ENCODE results near the gene LDLRAD4. TPM values are rescaled to one million over a fixed set of nuclear protein-coding genes. Genes with fewer than 3 reads are reported as not detected.

The LDLRAD4 gene
- total RNA-seq, 1 donor from 2014 or later = 18.4 TPM

- ATAC-seq (no peak), DNase-seq (no peak)
- intact Hi-C loops (cut with DNase I) = no loop called here
- Histone ChIP-seq H3K27ac (no peak overlapping the region), H3K27me3 (no peaks in the 10 kb centered on the region), H3K4me3 (no peak overlapping the region), H3K4me1 (no peaks in the 10 kb centered on the region), H3K36me3 (no peaks in the 10 kb centered on the region), H3K9me3 (no peaks in the 10 kb centered on the region)
- TF ChIP-seq CTCF (IDR thresholded peaks at IDR 0.05) = no peak
Measured at GRCh38 chr18:13493079-13493478, 274.5 kb downstream of the LDLRAD4 start.

- ATAC-seq = no peak
- DNase-seq = no peak
- H3K27ac ChIP-seq = no peak overlapping the region
- no peaks in the 10 kb centered on the region for H3K36me3 ChIP-seq
- H3K4me3 ChIP-seq = no peak overlapping the region
- H3K27me3 ChIP-seq = no peaks in the 10 kb centered on the region
- intact Hi-C loops (cut with DNase I) = no loop called here
- TF ChIP-seq CTCF (IDR thresholded peaks at IDR 0.05) = no peak
- H3K4me1 ChIP-seq = no peaks in the 10 kb centered on the region
- no peaks in the 10 kb centered on the region for H3K9me3 ChIP-seq
Measured at GRCh38 chr18:13493725-13494124, 275.2 kb downstream of the LDLRAD4 start.

GRCh38 chr18:13494871-13495445 is 276.4 kb downstream of the LDLRAD4 start:
- Histone ChIP-seq H3K4me3 (no peak overlapping the region), H3K36me3 (no peaks in the 10 kb centered on the region)
- intact Hi-C loops (cut with DNase I) = no loop called here

GRCh38 chr18:13495961-13496360 is 277.4 kb downstream of the LDLRAD4 start:
- no peak for TF ChIP-seq CTCF (IDR thresholded peaks at IDR 0.05)
- Histone ChIP-seq H3K27me3 (no peaks in the 10 kb centered on the region), H3K4me1 (peaks cover 4% of the 10 kb centered on the region), H3K4me3 (no peak overlapping the region), H3K36me3 (no peaks in the 10 kb centered on the region), H3K27ac (no peak overlapping the region), H3K9me3 (no peaks in the 10 kb centered on the region)
- ATAC-seq (no peak), DNase-seq (no peak)
- intact Hi-C loops (cut with DNase I) = no loop called here

More at GRCh38 chr18:13494871-13495445, 276.4 kb downstream of the LDLRAD4 start:
- no peaks in the 10 kb centered on the region for H3K9me3 ChIP-seq
- no peak for DNase-seq
- no peaks in the 10 kb centered on the region for H3K4me1 ChIP-seq
- no peak for ATAC-seq
- H3K27ac ChIP-seq = no peak overlapping the region
- TF ChIP-seq CTCF (IDR thresholded peaks at IDR 0.05) = no peak
- H3K27me3 ChIP-seq = no peaks in the 10 kb centered on the region

GRCh38 chr18:13496691-13497281 is 278.2 kb downstream of the LDLRAD4 start:
- TF ChIP-seq CTCF (IDR thresholded peaks at IDR 0.05) = no peak
- no peaks in the 10 kb centered on the region for H3K9me3 ChIP-seq
- no peak overlapping the region for H3K4me3 ChIP-seq
- no peaks in the 10 kb centered on the region for H3K36me3 ChIP-seq
- no peak overlapping the region for H3K27ac ChIP-seq
- ATAC-seq (no peak), DNase-seq (no peak)
- intact Hi-C loops (cut with DNase I) = no loop called here
- peaks cover 7% of the 10 kb centered on the region for H3K4me1 ChIP-seq
- H3K27me3 ChIP-seq = no peaks in the 10 kb centered on the region

Data from upper lobe of right lung (tissue), 1 donor.